Measurements from ENCODE around the gene ASAP2. TPM values are rescaled to one million over a fixed set of nuclear protein-coding genes. Genes with fewer than 3 reads are reported as not detected.

ASAP2 gene
- total RNA-seq, 1 donor from 2014 or later = 49.9 TPM

GRCh38 chr2:9273486-9274130, 67.0 kb downstream of the ASAP2 start:
- no peak for DNase-seq (ENCODE audit: low read depth, low spot score)

DNA sequence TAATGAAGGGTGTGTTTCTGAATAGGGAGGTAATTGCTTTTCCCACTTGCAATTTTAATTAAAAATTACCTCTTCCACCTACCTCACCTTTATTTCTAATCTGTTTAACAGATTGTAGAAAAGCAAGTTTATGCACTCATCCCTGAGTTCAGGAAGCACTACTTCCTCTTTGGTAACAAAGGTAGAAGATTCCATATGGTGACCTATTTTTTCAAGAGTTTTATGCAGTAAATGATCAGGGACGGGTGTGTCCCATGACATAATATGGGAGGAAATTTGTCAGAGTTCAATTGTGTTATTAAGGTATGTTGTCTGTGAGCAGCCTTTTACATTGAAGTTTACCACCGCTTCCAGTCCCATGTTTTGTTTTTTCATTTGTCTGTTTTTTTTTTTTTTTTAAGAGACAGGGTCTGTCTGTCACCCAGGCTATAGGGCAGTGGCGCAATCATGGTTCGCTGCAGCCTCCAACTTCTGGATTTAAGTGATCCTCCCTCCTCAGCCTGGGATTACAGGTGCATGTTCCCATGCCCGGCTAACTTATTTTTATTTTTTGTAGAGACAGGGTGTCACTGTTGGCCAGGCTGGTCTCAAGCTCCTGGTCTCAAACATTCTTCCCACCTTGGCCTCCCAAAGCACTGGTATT, 68.2 kb downstream of the ASAP2 start:
- DNase-seq (ENCODE audit: low read depth, low spot score) = no peak

GRCh38 chr2:9275399-9275798, 68.8 kb downstream of the ASAP2 start:
- no peak for DNase-seq (ENCODE audit: low read depth, low spot score)

DNA sequence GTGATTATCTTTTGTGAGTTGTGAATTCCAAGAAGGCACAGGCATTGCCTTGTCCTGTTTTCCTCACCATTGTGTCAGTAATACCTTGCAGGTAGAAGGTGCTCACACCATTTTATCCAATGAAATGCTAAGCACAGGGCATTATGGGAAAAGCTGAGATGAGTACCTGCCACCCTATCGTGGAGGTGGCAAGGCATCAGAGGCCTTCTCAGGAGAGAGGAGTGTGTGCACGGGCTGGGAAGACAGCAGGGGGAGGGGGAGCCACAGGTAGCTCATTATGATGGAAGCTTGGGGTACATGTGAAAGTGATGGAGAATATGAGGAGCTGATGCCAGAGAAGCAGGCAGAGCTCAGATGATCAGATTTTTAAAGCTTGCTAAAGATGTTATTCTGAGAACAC, 69.5 kb downstream of the ASAP2 start:
- DNase-seq (ENCODE audit: low read depth, low spot score) = no peak

DNA sequence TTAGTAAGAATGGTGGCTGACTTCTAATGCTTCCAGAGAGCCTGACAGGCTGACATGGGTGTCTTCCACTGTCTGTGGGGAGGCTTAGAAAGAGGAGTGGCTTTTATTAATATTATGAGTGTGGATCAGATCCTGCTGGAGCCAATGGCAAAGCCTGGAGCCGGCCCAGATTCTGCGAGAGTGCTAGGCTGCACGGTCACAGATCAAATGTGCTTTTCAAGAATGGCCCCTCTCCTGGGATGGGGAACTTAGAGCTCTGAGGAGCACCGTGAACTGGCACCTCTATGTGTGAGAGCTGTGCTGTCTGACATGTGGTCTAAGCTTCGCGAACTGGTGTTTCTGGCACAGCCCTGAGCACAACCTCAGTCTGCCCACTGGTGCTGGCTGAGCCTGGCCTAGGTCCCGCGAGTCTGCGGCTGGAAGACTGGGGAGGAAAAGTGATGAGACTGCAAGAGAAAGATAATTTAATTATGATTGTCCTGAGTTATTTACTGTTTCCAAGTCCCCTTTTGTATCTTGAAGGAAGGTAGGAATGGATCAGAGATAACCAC, 70.4 kb downstream of the ASAP2 start:
- no peak for DNase-seq (ENCODE audit: low read depth, low spot score)

DNA sequence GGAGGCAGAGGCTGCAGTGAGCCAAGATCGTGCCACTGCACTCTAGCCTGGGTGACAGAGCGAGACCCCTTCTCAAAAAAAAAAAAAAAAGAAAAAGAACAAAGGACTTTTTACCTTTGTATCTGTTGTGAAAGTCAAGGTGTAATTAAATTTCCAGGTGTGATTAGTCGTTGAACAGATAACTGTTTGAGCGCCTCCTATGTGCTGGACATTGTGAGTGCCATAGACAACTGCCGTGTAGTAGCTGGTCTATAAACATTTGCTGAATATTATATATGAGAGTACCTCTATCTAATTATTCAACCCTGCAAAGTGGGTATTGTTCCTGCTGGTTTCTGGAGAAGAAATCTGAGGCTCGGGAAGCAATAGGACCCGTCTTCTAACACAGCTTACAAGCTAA, 71.8 kb downstream of the ASAP2 start:
- no peak for DNase-seq (ENCODE audit: low read depth, low spot score)

DNA sequence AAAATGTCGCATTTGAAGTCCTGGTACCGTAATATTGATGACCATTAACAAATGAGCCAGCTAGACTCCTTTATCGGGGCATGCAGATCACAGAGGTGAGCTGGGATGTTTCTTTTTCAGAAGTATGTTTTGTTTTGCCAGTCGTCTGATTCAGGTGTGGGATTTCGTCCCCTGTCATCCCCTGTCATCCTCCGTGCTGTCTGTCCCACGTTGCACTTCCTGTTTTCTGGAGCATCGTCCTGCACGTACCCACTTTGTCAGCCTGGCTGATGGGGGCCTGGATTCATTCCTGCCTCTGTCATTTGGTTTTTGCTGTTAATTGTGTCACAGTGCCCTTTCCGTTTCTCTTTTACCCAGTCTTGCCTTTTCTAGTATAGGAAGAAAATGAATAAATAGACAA, 72.8 kb downstream of the ASAP2 start:
- no peak for DNase-seq (ENCODE audit: low read depth, low spot score)

DNA sequence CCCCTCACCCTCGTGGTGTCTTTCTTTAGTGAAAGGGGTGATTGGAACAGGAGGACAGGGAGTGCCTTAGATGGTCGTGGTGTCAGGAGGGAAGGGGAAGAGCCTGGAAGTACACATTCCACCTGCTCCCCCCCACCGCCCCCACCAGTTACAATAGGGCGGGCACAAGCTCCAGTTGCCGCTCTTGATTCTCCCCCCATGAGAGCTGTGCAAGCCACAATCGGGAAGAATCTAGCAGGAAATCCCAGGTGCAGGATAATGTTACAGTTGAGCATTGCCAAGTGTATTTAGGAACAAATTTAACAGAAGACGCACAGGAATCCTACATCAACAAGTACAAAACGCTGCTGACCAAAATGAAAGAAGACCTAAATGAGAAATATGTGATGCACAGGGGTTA, 73.6 kb downstream of the ASAP2 start:
- DNase-seq (ENCODE audit: low read depth, low spot score) = no peak

DNA sequence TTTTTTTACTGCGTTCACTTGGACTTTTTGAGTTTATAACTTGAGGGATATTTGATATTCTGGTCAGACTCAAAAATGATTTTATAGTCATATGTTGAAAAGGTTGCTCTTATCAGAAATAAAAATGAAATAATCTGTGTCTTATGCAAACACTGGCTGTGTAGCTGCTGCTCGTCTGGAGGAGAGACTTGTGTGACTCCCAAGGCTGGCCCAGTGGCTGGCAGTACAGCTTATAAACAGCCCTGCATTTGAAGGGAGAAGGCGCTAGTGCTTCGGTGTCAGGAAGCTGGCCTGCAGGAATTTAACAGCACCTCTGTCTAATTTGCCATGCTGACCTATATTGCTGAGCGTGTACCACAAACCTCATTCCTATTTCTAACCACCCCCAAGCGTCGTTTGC, 74.5 kb downstream of the ASAP2 start:
- DNase-seq (ENCODE audit: low read depth, low spot score) = no peak

DNA sequence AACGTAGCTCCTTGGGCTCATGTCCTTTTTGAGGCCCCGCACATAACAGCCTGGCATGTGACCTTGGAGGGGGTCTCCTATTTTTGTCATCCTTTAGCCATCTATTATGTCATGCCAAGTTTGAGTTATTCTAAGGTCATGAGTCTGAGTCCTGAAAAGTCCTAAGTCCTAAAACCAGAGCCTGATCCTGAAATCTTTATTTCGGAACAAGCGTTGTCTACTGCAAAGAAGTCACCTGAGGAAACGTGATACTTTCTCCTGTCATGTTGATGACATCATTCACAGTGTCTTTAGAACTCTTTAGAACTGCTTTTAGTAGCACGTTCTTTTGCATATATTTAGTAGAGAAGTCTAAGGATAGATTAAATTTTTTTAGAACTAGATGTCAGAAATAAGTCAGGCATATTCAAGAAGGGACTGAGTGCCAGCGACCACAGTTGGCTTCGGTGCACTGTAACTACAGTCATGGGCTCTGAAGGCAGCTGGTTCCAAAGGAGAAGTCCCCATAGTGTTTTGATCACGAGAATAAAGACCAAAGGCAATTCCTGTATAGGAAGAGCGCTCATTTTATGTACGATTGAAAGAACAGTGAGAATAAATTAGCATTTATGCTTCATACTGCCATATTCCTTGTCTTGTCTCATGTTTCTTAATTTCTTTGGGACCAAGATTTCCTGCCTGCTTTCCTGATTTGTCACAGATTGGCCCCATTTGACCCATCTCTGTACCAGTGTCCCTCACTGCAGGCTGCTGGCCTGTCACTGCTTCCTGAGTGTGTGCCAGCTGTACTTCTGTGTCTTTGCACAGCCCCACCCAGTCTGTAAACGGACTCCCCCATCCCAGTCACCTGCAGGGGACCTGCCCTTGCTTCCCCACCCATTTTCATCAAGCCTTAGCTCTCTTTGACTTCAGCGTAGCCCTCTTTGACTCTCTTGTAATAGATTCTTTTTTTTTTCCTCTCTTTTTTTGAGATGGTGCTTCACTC, 75.8 kb downstream of the ASAP2 start:
- DNase-seq (ENCODE audit: low read depth, low spot score) = no peak

- DNase-seq (ENCODE audit: low read depth, low spot score) = no peak
Observed at GRCh38 chr2:9284521-9285297, 78.1 kb downstream of the ASAP2 start.

- DNase-seq (ENCODE audit: low read depth, low spot score) = no peak
Observed at GRCh38 chr2:9285385-9285920, 78.8 kb downstream of the ASAP2 start.

DNA sequence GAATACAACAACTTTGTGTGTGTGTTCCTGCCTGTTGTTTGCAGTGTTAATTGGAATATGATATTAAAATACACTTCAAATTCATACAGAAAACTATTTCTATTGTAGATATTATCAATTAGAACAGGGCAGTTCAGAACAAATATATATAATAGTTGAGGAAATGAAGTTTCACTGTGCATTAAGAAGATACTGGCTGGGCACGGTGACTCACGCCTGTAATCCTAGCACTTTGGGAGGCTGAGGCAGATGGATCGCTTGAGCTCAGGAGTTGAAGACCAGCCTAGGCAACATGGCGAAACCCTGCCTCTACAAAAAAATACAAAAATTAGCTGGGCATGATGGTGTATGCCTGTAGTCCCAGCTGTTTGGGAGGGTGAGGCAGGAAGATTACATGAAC, 79.3 kb downstream of the ASAP2 start:
- DNase-seq (ENCODE audit: low read depth, low spot score) = no peak

- DNase-seq (ENCODE audit: low read depth, low spot score) = no peak
Observed at GRCh38 chr2:9286554-9287399, 80.2 kb downstream of the ASAP2 start.

- DNase-seq (ENCODE audit: low read depth, low spot score) = peak; percentile 89
Observed at GRCh38 chr2:9287400-9288045, 80.9 kb downstream of the ASAP2 start.

GRCh38 chr2:9288233-9288632, 81.6 kb downstream of the ASAP2 start:
- DNase-seq (ENCODE audit: low read depth, low spot score) = no peak

DNA sequence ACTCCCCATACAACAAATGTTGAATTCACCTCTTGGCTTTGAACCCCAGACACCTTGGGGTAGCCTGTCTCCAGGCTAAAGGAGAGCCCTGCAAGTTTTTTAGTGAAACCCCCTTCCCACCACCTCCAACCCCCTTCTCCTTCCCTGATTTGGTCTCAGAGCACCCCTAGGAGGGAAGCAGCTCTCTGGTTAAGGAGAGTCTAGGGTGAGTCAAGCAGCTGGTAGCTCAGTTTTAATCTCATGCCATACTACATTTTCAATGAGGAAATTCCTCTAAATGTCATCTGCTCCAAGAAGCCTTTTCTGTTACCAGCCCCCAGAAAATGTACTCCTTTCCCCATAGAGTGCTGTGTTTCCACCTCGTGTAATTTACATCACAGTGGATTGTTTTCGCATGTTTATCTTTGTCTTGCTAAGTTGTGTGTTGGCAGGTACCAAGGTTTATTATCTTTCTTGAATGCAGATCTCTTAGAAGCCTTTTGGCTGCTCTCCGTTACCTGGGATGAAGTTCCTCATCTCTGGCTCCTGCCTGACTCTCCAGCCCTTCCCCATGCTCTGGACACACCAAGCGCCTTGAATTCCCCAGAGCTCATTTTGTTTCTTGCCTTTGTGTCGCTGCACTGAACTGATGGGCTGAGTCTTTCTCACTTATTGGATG, 82.2 kb downstream of the ASAP2 start:
- no peak for DNase-seq (ENCODE audit: low read depth, low spot score)

DNA sequence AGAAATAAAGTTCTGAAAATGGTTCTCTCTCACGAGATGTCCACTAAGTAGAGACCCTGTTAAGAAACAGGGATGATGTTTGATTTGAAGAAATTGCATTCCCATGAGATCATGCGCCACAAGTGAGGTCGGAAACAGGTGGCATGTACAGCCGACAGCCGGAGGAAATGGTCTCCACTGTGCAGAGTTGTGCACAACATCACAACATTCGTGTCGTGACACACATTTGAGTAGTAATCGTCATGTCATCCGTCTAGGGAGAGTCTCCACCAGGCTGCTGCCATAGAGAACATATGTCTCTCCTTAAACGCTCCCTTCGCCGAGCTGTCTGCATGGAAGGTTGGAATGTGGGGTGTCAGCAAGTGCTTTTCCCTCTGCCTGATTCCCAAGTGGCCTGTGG, 84.7 kb downstream of the ASAP2 start:
- DNase-seq (ENCODE audit: low read depth, low spot score) = no peak

- DNase-seq (ENCODE audit: low read depth, low spot score) = no peak
Observed at GRCh38 chr2:9291866-9292265, 85.3 kb downstream of the ASAP2 start.
